Heart left ventricle (tissue), 13 donors: ENCODE measurements around the gene KCTD13.

Experiments
- CTCF ChIP-seq, 12 donors: fragments of 200-600 bp; sonication (generic) in 4 of 12; IDR thresholded peaks; one replicate each; pipeline versions ENCODE4 v1.5.0 to v1.8.0; 2018 to 2022; ENCODE audit warnings: antibody characterized with exemption in 12 of 12, mild to moderate bottlenecking in 5 of 12
- POLR2A ChIP-seq, 2 donors: fragments of 450-650 bp; IDR thresholded peaks; one replicate each; pipeline ENCODE4 v1.6.1; 2017; ENCODE audit warnings: antibody characterized with exemption in 2 of 2, mild to moderate bottlenecking in 2 of 2, moderate library complexity in 2 of 2
- donor health status: ischemic (EF 13 %, LVEDD 7.1; RV severe dilation, severe dysfunction).
- donor health status: DM: no; HTN: yes; CAD: no.
- donor health status: DM: no; HTN: no; CAD: no.
- donor health status: ischemic (EF 25% LVEDD 6.9; RV normal size, moderate dysfunction).
- donor health status: ischemic (EF 25% LVEDD 5.7; RV mildly dilated, moderate dysfunction).
- donor health status: ischemic (EF 35%, LVEDD 5.7; RV mildly dilated, moderate dysfunction).
- donor health status: nonischemic (EF 11% LVEDD 7.7; RV severe dilation, severe dysfunction).
- donor health status: DM: yes; HTN: yes; CAD: no.
- donor health status: PGD.
- donor health status: ischemic (EF 29% LVEDD 5.4; RV normal size, mild dysfunction).
- donor health status: nonischemic (EF 23%, LVEDD 6.1; RV moderate dilation, normal function).

DNA sequence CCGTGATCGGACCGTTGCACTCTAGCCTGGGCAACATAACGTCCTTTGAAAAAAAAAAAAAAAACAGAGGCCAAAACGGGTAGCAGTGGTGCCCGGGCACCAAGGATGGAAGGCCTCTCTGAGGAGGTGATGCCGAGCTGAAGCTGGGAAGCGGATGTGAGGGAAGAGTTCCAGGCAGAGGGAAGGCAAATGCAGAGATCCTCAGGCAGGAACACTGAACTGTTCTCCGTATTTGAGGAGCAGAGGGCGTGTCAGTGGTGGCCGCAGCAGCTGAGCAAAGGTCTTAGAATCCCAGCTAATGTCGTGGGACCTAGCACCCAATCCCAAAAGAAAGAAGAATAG is 656 bp upstream of the KCTD13 start:
- TF ChIP-seq CTCF (IDR thresholded peaks at IDR 0.05) (no peak), POLR2A (IDR thresholded peaks at IDR 0.05) (no peak)
